ENCODE data around the gene APOBEC3C.

- TF ChIP-seq, protein P1, sequence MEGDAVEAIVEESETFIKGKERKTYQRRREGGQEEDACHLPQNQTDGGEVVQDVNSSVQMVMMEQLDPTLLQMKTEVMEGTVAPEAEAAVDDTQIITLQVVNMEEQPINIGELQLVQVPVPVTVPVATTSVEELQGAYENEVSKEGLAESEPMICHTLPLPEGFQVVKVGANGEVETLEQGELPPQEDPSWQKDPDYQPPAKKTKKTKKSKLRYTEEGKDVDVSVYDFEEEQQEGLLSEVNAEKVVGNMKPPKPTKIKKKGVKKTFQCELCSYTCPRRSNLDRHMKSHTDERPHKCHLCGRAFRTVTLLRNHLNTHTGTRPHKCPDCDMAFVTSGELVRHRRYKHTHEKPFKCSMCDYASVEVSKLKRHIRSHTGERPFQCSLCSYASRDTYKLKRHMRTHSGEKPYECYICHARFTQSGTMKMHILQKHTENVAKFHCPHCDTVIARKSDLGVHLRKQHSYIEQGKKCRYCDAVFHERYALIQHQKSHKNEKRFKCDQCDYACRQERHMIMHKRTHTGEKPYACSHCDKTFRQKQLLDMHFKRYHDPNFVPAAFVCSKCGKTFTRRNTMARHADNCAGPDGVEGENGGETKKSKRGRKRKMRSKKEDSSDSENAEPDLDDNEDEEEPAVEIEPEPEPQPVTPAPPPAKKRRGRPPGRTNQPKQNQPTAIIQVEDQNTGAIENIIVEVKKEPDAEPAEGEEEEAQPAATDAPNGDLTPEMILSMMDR (IDR thresholded peaks at IDR 0.05): no peak
- no peak for TF ChIP-seq POLR2A (IDR thresholded peaks at IDR 0.05)
These were observed 27.4 kb upstream of the APOBEC3C start for GRCh38 chr22:38986629-38987028.

Measured in testis (tissue), 2 donors.